Pancreas (tissue), 10 donors: ENCODE results near the gene TASL. TPM values are rescaled to one million over a fixed set of nuclear protein-coding genes. Genes with fewer than 3 reads are reported as not detected.
A peak's percentile ranks its signal among the peaks of the same experiment; 100 is the strongest.

Experiments
- ATAC-seq, 4 donors: fragments of 200-7000 bp; cut with Tn5 transposase; one replicate each; pipeline versions ENCODE4 v1.8.0 to v1.9.1; 2020; ENCODE audit warnings: mild to moderate bottlenecking in 4 of 4, moderate library complexity in 4 of 4
- DNase-seq, 6 donors: peaks; one replicate each; pipeline ENCODE4 v3.0.0-alpha.2; 2020
- FAIRE-seq: peaks from 2 replicates; lab custom pipeline; 2012; peaks lifted over from hg19 to GRCh38; lab: Jason Lieb, UNC
- H3K27ac ChIP-seq, 4 donors: fragments of 200-600 bp; sonication (generic); 1 replicate in 3 of 4; 2 replicates in 1 of 4; pipeline versions ENCODE4 v1.5.0 to v1.8.0; 2020
- H3K27me3 ChIP-seq, 4 donors: fragments of 200-600 bp; one replicate each; pipeline ENCODE4 v1.8.0; 2021
- H3K36me3 ChIP-seq, 3 donors: fragments of 200-600 bp; sonication (generic) in 1 of 3; one replicate each; pipeline versions ENCODE4 v1.5.0 to v1.8.0; 2020 to 2021
- H3K4me1 ChIP-seq, 3 donors: fragments of 200-600 bp; one replicate each; pipeline ENCODE4 v1.8.0; 2021
- H3K4me3 ChIP-seq, 4 donors: fragments of 200-600 bp; sonication (generic) in 2 of 4; one replicate each; pipeline versions ENCODE4 v1.5.0 to v1.8.0; 2020 to 2021
- H3K9me3 ChIP-seq, 4 donors: fragments of 200-600 bp; one replicate each; pipeline ENCODE4 v1.8.0; 2021
- WGBS, 2 donors: extraction: QIAGEN DNeasy Blood & Tissue Kit; methylation state at CpG; one replicate each; pipeline ENCODE4 v1.1.7; 2013; 5-methylcytosine and 5-hydroxymethylcytosine counted together
- intact Hi-C, 3 donors: fragments of 100-400 bp; cut with DNase I; formaldehyde crosslinking; loops; one replicate each; pipeline versions ENCODE4 v1.11.1 to v1.14.2; 2022
- polyA plus RNA-seq, 2 donors: library from polyadenylated mRNA; stranded (reverse); fragments of 200-250 nt; gene quantifications; one replicate each; pipeline ENCODE4 v1.2.3, GENCODE V29; 2013
- total RNA-seq, 6 donors: library from RNA; stranded (reverse); fragmentation: NEBNext Ultra II Directional in 4 of 6; extraction: Animal tissue kit (Norgen Biotek cat#: 25700) in 4 of 6; gene quantifications; one replicate each; pipeline versions ENCODE4 v1.2.1 to v1.2.4, GENCODE V29; 2021 to 2023
- TF ChIP-seq, protein P1 (sequence below), 4 donors: fragments of 200-600 bp; sonication (generic) in 3 of 4; IDR thresholded peaks; one replicate each; pipeline versions ENCODE4 v1.5.0 to v1.8.0; 2021; ENCODE audit warnings: antibody characterized with exemption in 4 of 4
- donor health status: healthy with polysubstance abuse.
- donor health status: DM: no; HTN: no; CAD: no; lungs with moderate emphysema.
- donor health status: DM: no; HTN: no; CAD: no.
- donor health status: control.
- donor health status: control.
- donor health status: Bipolar disorder and iron deficiency.
- donor health status: DM: yes; HTN: yes; CAD: no.
- donor health status: DM: no; HTN: no; CAD: no.
- donor health status: DM: no; HTN: no; CAD: no.
- donor health status: DM: yes; HTN: yes; CAD: no.

The TASL gene
- total and polyA plus RNA-seq, 8 donors, result 0.09 to 3.0 (median 0.27) TPM; not detected in 1

DNA sequence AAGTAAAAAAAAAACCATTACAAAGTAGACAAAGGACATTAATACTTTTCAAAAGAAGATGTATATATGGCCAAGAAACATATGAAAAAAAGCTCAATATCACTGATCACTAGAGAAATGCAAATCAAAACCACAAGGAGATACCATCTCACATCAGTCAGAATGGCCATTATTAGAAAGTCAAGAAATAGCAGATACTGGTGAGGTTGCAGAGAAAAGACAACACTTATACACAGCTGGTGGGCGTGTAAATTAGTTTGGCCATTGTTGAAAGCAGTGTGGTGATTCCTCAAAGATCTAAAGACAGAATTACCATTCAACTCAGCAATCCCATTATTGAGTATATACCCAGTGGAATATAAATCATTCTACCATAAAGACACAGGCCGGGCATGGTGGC, 39.3 kb downstream of the TASL start:
- no peak for DNase-seq
- intact Hi-C loops, result no loop called here

DNA sequence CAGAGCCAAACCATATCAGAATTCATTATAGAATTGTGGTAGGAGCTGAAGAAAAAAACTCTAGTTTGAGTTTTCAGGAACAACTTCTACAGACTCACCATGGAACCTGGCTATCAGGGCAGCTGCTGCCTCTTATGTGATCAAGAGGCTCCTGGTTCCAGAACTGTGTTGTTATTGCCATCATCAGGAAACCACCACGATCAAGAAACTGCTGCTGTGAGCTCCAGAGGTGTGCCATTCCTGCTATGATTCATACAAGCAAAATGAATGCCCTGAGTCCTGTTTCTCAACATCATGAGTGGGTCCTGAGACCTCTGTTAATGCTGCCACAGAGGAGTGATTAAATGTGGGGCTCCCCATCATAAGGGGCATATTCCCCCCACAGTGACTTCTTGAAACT, 43.7 kb downstream of the TASL start:
- DNase-seq (no peak), ATAC-seq (no peak), FAIRE-seq (no peak)
- H3K9me3 ChIP-seq, result no peaks in the 10 kb centered on the region
- TF ChIP-seq, protein P1, sequence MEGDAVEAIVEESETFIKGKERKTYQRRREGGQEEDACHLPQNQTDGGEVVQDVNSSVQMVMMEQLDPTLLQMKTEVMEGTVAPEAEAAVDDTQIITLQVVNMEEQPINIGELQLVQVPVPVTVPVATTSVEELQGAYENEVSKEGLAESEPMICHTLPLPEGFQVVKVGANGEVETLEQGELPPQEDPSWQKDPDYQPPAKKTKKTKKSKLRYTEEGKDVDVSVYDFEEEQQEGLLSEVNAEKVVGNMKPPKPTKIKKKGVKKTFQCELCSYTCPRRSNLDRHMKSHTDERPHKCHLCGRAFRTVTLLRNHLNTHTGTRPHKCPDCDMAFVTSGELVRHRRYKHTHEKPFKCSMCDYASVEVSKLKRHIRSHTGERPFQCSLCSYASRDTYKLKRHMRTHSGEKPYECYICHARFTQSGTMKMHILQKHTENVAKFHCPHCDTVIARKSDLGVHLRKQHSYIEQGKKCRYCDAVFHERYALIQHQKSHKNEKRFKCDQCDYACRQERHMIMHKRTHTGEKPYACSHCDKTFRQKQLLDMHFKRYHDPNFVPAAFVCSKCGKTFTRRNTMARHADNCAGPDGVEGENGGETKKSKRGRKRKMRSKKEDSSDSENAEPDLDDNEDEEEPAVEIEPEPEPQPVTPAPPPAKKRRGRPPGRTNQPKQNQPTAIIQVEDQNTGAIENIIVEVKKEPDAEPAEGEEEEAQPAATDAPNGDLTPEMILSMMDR (IDR thresholded peaks at IDR 0.05), result no peak
- H3K36me3 ChIP-seq, result no peaks in the 10 kb centered on the region
- no peak overlapping the region for H3K27ac ChIP-seq
- no peak overlapping the region for H3K4me3 ChIP-seq
- no peaks in the 10 kb centered on the region for H3K4me1 ChIP-seq
- 41 to 55% methylated on average over 1 of the region's 1 CpG for WGBS, 2 donors
- intact Hi-C loops, result no loop called here
- peaks cover 0 to 19% (median 0%) of the 10 kb centered on the region in 4 donors for H3K27me3 ChIP-seq

More for the DNA sequence above, 39.3 kb downstream of the TASL start:
- Histone ChIP-seq H3K36me3 (no peaks in the 10 kb centered on the region), H3K9me3 (no peaks in the 10 kb centered on the region), H3K4me3 (no peak overlapping the region), H3K27ac (no peak overlapping the region), H3K27me3 (peaks cover 0 to 7% (median 0%) of the 10 kb centered on the region in 4 donors), H3K4me1 (no peaks in the 10 kb centered on the region)
- 68 to 75% methylated on average over 2 of the region's 2 CpGs for WGBS, 2 donors
- ATAC-seq (no peak), FAIRE-seq (peak; percentile 20)
- TF ChIP-seq, protein P1 (IDR thresholded peaks at IDR 0.05), result no peak

DNA sequence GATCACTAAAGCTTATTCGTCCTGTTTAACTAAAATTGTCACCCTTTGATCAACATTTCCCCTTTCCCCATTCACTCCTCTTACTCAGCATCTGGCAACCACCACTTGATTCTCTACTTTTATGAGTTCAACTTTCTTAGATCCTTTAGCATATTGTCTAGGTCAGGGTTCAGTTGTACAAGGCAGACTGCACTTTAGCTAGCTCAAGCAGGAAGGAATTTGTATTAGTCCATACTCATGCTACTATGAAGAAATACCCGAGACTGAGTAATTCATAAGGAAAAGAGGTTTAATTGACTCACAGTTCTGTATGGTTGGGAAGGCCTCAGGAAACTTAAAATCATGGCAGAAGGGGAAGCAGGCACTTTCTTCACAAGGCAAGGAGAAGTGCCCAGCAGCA, 44.3 kb downstream of the TASL start:
- Histone ChIP-seq H3K4me1 (no peaks in the 10 kb centered on the region), H3K9me3 (no peaks in the 10 kb centered on the region), H3K36me3 (no peaks in the 10 kb centered on the region), H3K27me3 (peaks cover 0 to 19% (median 0%) of the 10 kb centered on the region in 4 donors), H3K27ac (no peak overlapping the region), H3K4me3 (no peak overlapping the region)
- no peak for DNase-seq
- TF ChIP-seq, protein P1 (IDR thresholded peaks at IDR 0.05), result no peak
- ATAC-seq, result no peak
- no peak for FAIRE-seq
- 51 to 66% methylated on average over 2 of the region's 2 CpGs for WGBS, 2 donors
- intact Hi-C loops, result no loop called here

DNA sequence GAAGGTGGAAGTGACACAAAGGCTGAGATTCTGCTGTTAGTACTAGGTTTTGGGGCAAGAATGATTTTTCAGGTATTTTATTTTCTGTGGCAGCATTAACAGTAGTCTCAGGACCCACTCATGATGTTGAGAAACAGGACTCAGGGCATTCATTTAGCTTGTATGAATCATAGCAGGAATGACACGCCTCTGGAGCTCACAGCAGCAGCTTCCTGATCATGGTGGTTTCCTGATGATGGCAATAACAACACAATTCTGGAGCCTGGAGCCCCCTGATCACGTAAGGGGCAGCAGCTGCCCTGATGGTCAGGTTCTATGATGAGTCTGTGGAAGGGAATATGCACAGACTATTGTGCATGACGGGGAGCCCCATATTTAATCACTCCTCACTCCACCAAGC, 47.0 kb downstream of the TASL start:
- no peak for ATAC-seq
- H3K4me1 ChIP-seq, result no peaks in the 10 kb centered on the region
- no peak overlapping the region for H3K4me3 ChIP-seq
- DNase-seq, result no peak
- intact Hi-C loops, result no loop called here
- no peak for FAIRE-seq
- H3K36me3 ChIP-seq, result no peaks in the 10 kb centered on the region
- H3K27ac ChIP-seq, result no peak overlapping the region
- WGBS, 2 donors, result 44 to 55% methylated on average over 3 of the region's 3 CpGs
- TF ChIP-seq, protein P1 (IDR thresholded peaks at IDR 0.05), result no peak
- peaks cover 0 to 12% (median 0%) of the 10 kb centered on the region in 4 donors for H3K27me3 ChIP-seq
- H3K9me3 ChIP-seq, result no peaks in the 10 kb centered on the region

DNA sequence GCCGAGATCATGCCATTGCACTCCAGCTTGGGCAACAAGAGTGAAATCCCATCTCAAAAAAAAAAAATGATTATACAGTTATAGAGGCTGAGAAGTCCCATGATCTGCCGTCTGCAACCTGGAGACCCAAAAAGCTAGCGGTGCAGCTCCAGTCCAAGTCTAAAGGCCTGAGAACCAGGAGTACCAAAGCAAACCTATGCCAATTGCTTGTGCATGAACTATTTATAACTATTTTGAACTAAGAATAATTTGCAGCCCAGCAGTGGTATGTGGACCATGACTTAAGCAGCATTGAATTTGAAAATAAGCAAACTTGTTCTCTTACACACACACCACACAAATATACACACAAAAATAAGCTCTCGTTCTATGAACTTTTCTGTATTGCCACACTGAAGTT, 51.8 kb downstream of the TASL start:
- no peak overlapping the region for H3K27ac ChIP-seq
- H3K4me3 ChIP-seq, result no peak overlapping the region
- peaks cover 0 to 20% (median 0%) of the 10 kb centered on the region in 4 donors for H3K27me3 ChIP-seq
- no peaks in the 10 kb centered on the region for H3K4me1 ChIP-seq
- TF ChIP-seq, protein P1 (IDR thresholded peaks at IDR 0.05), result no peak
- no peak for DNase-seq
- FAIRE-seq, result no peak
- H3K36me3 ChIP-seq, result no peaks in the 10 kb centered on the region
- WGBS, 2 donors, result 68 to 70% methylated on average over 4 of the region's 4 CpGs
- H3K9me3 ChIP-seq, result no peaks in the 10 kb centered on the region
- no peak for ATAC-seq
- intact Hi-C loops, result no loop called here
